Muscle layer of colon (tissue), 2 donors: ENCODE measurements around the gene RAB11FIP5.
"Not testable (repeated sequence)": the region's sequence is repeated elsewhere in the genome, so short reads cannot be mapped to it uniquely, and the experiment has no call there.

Source experiments
- H3K27ac ChIP-seq: one replicate; pipeline ENCODE4 v1.7.0; 2013; ENCODE audit warnings: low read depth, mild to moderate bottlenecking, low read length, moderate library complexity
- H3K27me3 ChIP-seq, 2 donors: one replicate each; pipeline ENCODE4 v1.7.0; 2013; ENCODE audit warnings: low read length in 2 of 2, mild to moderate bottlenecking in 2 of 2; ENCODE audit not compliant: insufficient read depth in 2 of 2, control insufficient read depth in 1 of 2
- H3K36me3 ChIP-seq: one replicate; pipeline ENCODE4 v1.7.0; 2013; ENCODE audit warnings: mild to moderate bottlenecking, low read length; ENCODE audit not compliant: insufficient read depth
- H3K4me1 ChIP-seq: one replicate; pipeline ENCODE4 v1.7.0; 2013; ENCODE audit warnings: mild to moderate bottlenecking, low read length; ENCODE audit not compliant: insufficient read depth
- H3K4me3 ChIP-seq, 2 donors: one replicate each; pipeline ENCODE4 v1.7.0; 2013; ENCODE audit warnings: low read length in 2 of 2, low read depth in 1 of 2, mild to moderate bottlenecking in 1 of 2, moderate library complexity in 1 of 2
- H3K9ac ChIP-seq: one replicate; pipeline ENCODE4 v1.7.0; 2013; ENCODE audit warnings: low read length
- H3K9me3 ChIP-seq: one replicate; pipeline ENCODE4 v1.7.0; 2013; ENCODE audit warnings: mild to moderate bottlenecking, low read length
- donor health status: abdominal sarcoma.
- donor health status: Adenocarcinoma of cecum.

RAB11FIP5 gene

DNA sequence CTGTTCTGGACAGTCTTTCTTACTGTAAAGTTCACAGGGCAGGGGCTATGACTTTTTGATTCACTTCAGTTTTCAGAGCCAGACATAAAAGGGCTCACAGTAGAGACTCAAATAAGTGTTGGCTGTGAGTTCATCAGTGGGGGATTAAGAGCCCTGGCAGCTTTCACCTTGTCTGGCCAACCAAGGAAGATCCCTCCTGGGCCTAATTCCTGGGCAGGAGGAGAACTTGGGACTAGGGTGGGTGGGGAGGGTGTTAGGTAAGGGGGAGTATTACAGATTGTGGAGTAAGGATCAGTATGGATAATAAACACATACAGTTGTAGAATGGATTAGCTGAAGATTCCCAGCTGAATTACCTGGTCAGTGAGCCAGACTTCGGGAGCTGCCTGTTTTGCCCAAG, 40.3 kb downstream of the RAB11FIP5 start:
- peak overlapping the region; percentile 70 for H3K9ac ChIP-seq
- H3K27me3 ChIP-seq: no peaks in the 10 kb centered on the region
- no peaks in the 10 kb centered on the region for H3K9me3 ChIP-seq
- peaks cover 10% of the 10 kb centered on the region for H3K36me3 ChIP-seq
- peak overlapping the region; percentile 85 to 92 for H3K4me3 ChIP-seq
- peak overlapping the region; percentile 97 for H3K27ac ChIP-seq
- H3K4me1 ChIP-seq: peaks cover 22% of the 10 kb centered on the region

DNA sequence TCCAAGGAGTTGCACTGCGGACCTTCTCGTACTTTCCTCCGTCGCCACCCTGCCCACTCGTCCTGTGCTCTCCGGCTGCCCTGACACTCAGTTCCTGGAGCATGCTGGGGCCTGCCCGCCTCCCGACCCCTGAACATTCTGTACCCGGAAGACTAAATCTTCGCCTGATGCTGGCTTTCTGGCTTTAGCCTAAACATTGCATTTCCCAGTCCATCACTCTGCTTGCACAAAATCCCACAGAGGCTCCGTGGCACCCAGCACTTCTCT, 40.7 kb downstream of the RAB11FIP5 start:
- Histone ChIP-seq H3K27ac (peak overlapping the region; percentile 97), H3K27me3 (no peaks in the 10 kb centered on the region)

DNA sequence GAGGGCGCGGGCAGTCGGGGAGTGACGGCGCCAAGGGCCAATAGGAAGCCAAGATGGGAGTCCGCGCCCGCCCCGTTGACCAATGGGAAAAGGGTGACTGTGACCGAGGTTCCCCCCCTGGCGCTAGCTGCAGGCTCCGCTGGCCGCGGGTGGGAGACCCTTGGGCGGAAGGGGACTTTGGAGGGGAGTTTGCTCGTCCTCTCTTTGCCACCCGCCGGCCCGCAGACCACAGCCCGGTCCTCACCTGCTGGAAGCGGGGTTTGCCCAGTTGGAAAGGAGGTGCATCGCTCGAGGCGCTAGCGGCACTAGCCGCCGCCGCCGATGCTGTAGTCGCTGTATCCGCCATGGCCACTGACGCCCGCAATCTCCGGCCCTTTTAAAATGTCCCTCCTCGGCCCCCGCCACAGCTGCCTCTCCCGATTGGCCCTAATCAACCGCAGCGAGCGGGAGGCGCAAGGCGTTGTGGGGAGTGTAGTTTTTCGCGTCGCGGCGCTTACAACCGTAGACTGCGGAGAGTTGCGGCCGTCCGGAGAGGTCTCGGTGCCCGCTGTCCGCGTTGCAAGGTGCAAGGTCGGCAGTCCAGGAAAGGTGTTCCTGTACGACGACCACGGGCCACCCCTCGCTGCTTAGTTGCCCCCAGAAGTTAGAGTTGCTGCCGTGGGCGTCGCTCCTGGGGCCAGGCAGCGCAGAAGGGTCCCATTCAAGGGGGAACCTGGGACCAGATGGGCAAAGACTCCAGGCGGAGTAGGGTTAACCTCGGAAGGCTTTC, 41.2 kb downstream of the RAB11FIP5 start, which contains the start of gene SFXN5:
Gene SFXN5, minus strand, starts transcription at position 353 of the 769 bp plus-strand sequence. Its CDS starts 7 bp downstream, at position 346.
- Histone ChIP-seq H3K9me3 (no peaks in the 10 kb centered on the region), H3K27ac (peak within 1 kb of the TSS; percentile 97), H3K4me3 (peak within 1 kb of the TSS; percentile 85 to 92), H3K9ac (peak within 1 kb of the TSS; percentile 80), H3K36me3 (peaks cover 10% of the 10 kb centered on the region), H3K4me1 (peaks cover 22% of the 10 kb centered on the region), H3K27me3 (no peaks in the 10 kb centered on the region)

More for the DNA sequence above, 40.7 kb downstream of the RAB11FIP5 start:
- peaks cover 22% of the 10 kb centered on the region for H3K4me1 ChIP-seq
- peak overlapping the region; percentile 70 for H3K9ac ChIP-seq
- H3K9me3 ChIP-seq: no peaks in the 10 kb centered on the region
- peaks cover 10% of the 10 kb centered on the region for H3K36me3 ChIP-seq
- H3K4me3 ChIP-seq: peak overlapping the region; percentile 85 to 92

DNA sequence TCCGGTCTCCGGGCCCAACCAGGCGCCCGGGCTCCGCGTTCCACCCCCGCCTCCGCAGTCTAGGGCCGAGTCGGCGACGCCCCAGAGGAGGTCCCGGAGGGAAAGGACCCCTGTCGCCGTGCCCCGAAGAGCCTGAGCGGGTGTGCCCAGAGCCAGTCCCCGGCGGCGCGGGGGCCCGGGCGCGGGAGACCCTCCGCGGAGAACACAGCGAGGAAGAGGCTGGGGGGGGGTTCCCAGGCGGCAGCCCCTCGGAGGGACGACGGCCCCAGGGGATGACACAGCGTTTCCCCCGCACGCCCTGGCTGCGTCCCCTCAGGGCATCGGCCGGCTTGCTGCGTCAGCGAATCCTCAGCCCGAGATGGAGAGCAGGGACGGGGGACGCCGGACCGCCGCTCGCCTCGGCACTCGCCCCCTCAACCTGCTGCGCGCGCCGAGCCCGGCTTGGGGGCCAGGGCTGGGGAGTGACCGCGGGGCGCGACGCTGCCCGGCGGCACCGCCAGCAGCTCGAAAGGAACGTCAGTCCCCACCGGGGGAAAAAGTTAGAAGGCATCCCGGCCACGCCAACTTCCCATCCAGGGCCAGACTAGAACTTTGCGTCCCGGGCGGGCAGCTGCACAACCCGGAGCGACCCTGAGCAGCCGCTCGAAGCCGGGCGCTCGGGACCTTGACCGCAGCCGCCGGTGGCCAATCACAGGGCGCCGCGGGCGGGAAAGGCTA, 41.9 kb downstream of the RAB11FIP5 start:
- Histone ChIP-seq H3K36me3 (peaks cover 10% of the 10 kb centered on the region), H3K9me3 (no peaks in the 10 kb centered on the region), H3K27me3 (no peaks in the 10 kb centered on the region)

DNA sequence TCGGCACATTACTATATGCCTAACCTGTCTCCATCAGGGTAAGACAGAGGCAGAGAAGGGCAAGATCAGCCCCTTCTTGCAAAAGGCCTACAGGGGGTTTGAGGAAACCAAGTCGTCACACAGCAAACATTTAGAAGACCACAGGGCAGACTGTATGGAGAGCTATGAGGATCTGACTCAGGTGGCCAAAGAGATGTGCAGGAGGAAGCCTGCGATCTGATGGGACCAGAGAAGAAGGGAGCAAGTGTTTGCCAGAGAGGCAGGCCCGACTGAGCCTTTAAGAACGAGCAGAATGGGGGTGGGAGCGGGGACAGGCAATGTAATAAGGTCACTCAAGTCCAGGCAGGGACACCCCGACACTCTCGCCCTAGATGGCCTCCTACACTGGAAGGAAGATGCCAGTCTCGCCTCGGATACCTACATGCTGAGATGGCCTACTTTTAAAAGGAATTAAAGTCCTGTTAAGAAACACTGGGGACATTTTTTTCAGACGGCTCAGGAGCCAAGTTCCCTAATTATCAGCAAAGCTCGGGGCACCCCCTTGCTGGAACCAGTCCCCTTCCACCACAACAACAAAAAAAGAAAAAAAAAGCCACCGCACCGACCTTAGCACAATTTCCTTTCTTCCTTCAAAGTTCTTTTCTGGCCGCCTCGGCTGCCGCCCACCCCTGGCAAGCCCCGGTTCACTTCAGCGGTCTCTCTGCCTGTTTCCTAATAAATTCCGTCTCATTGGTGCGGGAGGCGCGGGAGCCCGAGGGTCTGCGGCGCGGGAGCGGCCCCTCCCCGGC, 42.7 kb downstream of the RAB11FIP5 start:
- no peaks in the 10 kb centered on the region for H3K9me3 ChIP-seq
- peak overlapping the region; percentile 97 for H3K27ac ChIP-seq
- H3K27me3 ChIP-seq: no peaks in the 10 kb centered on the region
- H3K4me3 ChIP-seq: peak overlapping the region; percentile 85 to 92
- peak overlapping the region; percentile 80 for H3K9ac ChIP-seq
- H3K4me1 ChIP-seq: peaks cover 22% of the 10 kb centered on the region
- H3K36me3 ChIP-seq: peaks cover 6% of the 10 kb centered on the region

More for the DNA sequence above, 41.9 kb downstream of the RAB11FIP5 start:
- Histone ChIP-seq H3K27ac (peak overlapping the region; percentile 97), H3K9ac (peak overlapping the region; percentile 80), H3K4me3 (peak overlapping the region; percentile 85 to 92), H3K4me1 (peaks cover 22% of the 10 kb centered on the region)

DNA sequence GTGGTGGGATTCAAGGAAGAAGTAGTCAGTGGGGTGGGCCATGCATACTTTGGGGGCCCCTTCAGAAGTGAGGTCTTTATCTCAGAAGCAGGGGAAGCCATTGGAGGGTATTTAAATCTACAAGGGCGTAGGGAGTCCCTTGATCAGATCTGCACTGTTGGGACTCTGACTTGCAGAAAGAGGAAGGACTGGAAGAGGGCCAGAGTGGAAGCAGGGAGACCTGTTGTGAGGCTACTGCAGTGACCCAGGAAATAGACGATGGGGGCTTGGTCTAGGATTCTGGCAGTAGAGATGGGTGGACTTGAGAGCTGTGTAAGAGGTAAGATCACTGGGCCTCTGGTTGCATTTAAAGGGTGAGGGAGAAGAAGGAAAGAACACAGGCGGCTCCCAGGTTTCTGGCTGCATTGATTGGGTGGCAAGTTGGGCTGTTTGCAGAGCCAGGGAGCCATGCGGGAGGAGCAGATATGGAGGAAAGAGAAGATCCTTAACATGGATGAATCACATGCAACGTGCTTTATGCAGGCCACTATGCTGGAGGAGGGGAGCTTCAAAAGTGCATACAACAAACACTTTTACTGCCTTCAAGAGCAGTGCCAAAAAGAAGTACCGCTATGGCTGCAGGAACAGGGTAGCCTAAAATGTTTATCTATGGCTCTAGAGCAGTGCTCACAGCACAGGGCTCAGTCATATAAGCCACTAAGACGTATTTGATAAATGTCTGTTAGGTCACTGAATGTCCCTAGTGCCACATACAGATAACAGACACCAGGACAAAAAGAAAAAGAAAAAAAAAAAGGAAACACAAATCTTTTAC, 43.5 kb downstream of the RAB11FIP5 start:
- H3K9me3 ChIP-seq: no peaks in the 10 kb centered on the region
- H3K4me3 ChIP-seq: peak overlapping the region; percentile 85 to 92
- no peaks in the 10 kb centered on the region for H3K27me3 ChIP-seq
- H3K9ac ChIP-seq: no peak overlapping the region
- no peaks in the 10 kb centered on the region for H3K36me3 ChIP-seq
- H3K27ac ChIP-seq: no peak overlapping the region
- peaks cover 26% of the 10 kb centered on the region for H3K4me1 ChIP-seq

DNA sequence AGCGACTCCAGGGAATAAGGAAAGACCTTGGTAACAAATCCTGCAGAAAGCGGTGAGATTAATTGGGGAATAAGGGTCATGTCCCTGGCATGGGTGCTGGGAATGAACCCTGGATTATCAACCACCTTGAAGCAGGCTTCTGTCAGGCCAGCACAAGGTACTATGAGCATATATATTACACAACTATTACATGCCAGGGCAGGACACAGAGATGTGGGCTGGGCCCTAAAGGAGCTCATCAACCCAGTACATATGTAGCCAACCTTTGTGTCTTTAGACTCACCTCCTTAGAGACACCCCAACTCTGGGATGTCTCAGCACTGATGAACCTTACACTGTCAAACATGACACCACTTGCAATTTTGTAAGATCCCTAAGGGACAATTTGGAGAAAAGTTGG, 44.6 kb downstream of the RAB11FIP5 start:
- Histone ChIP-seq H3K27me3 (no peaks in the 10 kb centered on the region), H3K27ac (no peak overlapping the region), H3K9me3 (no peaks in the 10 kb centered on the region), H3K9ac (no peak overlapping the region), H3K4me1 (peaks cover 32% of the 10 kb centered on the region), H3K4me3 (no peak overlapping the region), H3K36me3 (no peaks in the 10 kb centered on the region)

DNA sequence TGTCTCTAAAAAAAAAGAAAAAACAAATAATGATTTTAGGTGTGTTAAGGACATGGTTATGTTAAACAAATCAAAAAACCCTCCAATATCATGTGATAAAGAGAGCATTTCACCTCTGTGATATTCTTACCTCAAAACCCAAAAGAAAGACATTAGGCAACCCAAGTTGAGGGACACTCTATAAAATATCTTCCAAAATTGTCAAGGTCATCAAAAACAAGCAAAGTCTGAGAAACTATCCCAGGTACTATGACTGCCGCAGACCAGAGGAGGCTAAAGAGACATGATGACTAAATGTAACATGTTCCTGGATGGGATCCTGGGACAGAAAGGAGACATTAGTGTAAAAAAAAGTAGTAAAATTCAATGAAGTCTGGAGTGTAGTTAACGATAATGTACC, 45.7 kb downstream of the RAB11FIP5 start:
- no peak overlapping the region for H3K27ac ChIP-seq
- no peak overlapping the region for H3K4me3 ChIP-seq

DNA sequence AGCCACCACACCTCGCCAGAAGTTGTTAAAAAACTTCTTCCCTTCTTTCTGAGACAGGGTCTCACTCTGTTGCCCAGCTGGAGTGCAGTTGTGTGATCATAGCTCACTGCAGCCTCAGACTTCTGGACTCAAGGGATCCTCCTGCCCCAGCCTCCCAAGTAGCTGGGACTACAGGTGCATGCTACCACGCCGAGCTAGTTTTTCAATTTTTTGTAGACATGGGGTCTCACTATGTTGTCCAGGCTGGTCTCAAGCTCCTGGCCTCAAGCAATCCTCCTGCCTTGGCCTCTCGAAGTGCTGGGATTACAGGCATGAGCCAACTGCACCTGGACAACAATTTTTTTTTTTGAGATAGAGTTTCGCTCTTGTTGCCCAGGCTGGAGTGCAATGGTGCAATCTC, 47.7 kb downstream of the RAB11FIP5 start:
- H3K27ac ChIP-seq, H3K36me3 ChIP-seq, H3K9ac ChIP-seq, H3K27me3 ChIP-seq, H3K9me3 ChIP-seq, H3K4me3 ChIP-seq: not testable (repeated sequence)
- peaks cover 26% of the 10 kb centered on the region for H3K4me1 ChIP-seq

More for the DNA sequence above, 45.7 kb downstream of the RAB11FIP5 start:
- Histone ChIP-seq H3K36me3 (no peaks in the 10 kb centered on the region), H3K9me3 (no peaks in the 10 kb centered on the region), H3K27me3 (no peaks in the 10 kb centered on the region), H3K9ac (no peak overlapping the region), H3K4me1 (peaks cover 29% of the 10 kb centered on the region)

DNA sequence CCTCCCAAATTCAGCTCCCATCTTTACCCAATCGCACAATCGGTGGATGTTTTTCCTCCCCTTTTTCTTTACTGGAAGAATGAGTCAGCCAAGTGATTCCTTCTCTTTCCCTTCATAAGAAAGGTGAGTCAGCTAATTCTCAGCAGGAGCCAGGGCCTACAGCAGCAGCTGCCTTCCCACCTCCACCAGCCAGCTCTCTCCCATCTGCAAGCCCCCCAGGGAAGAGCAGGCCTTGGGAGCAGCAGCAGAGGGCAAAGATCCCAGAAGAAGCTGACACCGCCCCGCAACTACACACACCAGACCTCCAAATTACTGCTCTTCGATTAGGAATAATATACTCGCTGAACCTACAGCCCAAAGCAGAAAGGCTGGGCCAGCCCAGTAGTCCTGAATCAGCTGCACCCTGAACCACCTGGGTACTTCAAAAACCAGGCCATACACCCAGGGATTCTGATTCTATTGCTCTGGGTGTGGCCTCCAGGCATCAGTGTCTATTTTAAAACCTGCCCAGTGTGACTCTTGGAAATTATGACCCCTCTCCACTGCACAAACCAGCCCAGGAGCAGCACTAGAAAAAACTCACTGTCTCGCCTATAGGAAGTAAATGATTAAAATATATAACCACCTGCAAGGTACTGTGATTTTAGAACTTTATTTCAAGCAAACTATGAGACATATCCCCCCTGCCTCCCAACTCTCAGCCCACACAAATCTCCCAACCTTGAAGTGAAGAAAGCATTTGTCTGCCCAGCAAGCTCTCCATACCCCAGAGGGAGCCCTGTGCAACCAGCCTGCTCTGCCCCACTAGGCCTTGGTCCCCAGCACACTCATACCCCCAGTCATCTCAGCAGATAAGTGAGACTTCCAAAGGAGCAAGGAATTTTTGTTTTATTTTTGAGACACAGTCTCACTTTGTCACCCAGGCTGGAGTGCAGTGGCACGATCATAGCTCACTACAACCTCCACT, 48.6 kb downstream of the RAB11FIP5 start:
- no peak overlapping the region for H3K9ac ChIP-seq

More for the DNA sequence above, 48.6 kb downstream of the RAB11FIP5 start:
- Histone ChIP-seq H3K9me3 (no peaks in the 10 kb centered on the region), H3K36me3 (no peaks in the 10 kb centered on the region), H3K27me3 (no peaks in the 10 kb centered on the region), H3K27ac (no peak overlapping the region), H3K4me1 (peaks cover 17% of the 10 kb centered on the region), H3K4me3 (no peak overlapping the region)
